ENCODE results near the gene STARD8. TPM values are rescaled to one million over a fixed set of nuclear protein-coding genes. Genes with fewer than 3 reads are reported as not detected.

STARD8 gene
- total RNA-seq, 3 donors from 2014 or later, result 1.2 to 5.5 (median 4.5) TPM

GRCh38 chrX:68631336-68631735 lies 16.1 kb upstream of the STARD8 start:
- Histone ChIP-seq H3K36me3 (ENCODE audit: low read depth) (no peaks in the 10 kb centered on the region), H3K9me3 (no peaks in the 10 kb centered on the region), H3K4me3 (no peak overlapping the region), H3K4me1 (ENCODE audit: low read depth) (no peaks in the 10 kb centered on the region)
- no peak for TF ChIP-seq CTCF (IDR thresholded peaks at IDR 0.05)
- DNase-seq (no peak), ATAC-seq (no peak)
- intact Hi-C loops (cut with DNase I, micrococcal nuclease), result no loop called here

- Histone ChIP-seq H3K9me3 (no peaks in the 10 kb centered on the region), H3K4me3 (no peak overlapping the region), H3K4me1 (ENCODE audit: low read depth) (no peaks in the 10 kb centered on the region), H3K36me3 (ENCODE audit: low read depth) (no peaks in the 10 kb centered on the region)
- no peak for TF ChIP-seq CTCF (IDR thresholded peaks at IDR 0.05)
- intact Hi-C loops (cut with DNase I, micrococcal nuclease), result no loop called here
- ATAC-seq, result no peak
- no peak for DNase-seq
Measured at GRCh38 chrX:68632491-68632890, 15.0 kb upstream of the STARD8 start.

- no peak for ATAC-seq
- no peak for TF ChIP-seq CTCF (IDR thresholded peaks at IDR 0.05)
- Histone ChIP-seq H3K4me3 (no peak overlapping the region), H3K4me1 (ENCODE audit: low read depth) (no peaks in the 10 kb centered on the region), H3K9me3 (no peaks in the 10 kb centered on the region), H3K36me3 (ENCODE audit: low read depth) (no peaks in the 10 kb centered on the region)
- no peak for DNase-seq
- intact Hi-C loops (cut with DNase I, micrococcal nuclease), result no loop called here
Measured at GRCh38 chrX:68633981-68634380, 13.5 kb upstream of the STARD8 start.

DNA sequence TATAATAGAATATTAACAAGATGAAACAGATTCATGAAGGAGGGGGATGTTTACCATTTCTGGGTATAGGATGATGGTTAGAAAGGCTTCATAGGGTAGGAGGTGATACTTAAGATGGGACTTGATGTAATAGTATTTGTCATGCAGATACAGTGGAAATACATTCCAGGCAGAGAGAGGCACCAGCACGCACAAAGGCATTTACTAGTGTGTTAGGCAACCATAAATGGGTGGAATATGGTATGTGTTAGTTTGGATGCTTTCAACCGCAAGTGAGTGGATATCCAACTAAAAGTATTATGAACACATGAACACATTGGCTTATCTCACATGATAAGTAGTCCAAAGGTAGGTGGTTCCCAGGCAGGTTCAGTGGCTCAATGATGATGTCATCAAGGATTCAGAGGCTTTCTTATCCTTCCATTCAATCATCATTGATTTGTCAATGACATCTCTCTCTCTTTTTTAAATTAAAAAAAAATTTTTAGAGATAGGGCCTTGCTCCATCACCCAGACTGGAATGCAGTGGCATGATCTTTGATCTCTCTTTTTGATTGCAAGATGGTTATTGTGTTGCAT lies 12.7 kb upstream of the STARD8 start:
- no peaks in the 10 kb centered on the region for H3K9me3 ChIP-seq
- no peak for TF ChIP-seq CTCF (IDR thresholded peaks at IDR 0.05)
- no peaks in the 10 kb centered on the region for H3K4me1 ChIP-seq (ENCODE audit: low read depth)
- DNase-seq (no peak), ATAC-seq (no peak)
- H3K36me3 ChIP-seq (ENCODE audit: low read depth), result no peaks in the 10 kb centered on the region
- intact Hi-C loops (cut with DNase I, micrococcal nuclease), result no loop called here
- H3K4me3 ChIP-seq, result no peak overlapping the region

DNA sequence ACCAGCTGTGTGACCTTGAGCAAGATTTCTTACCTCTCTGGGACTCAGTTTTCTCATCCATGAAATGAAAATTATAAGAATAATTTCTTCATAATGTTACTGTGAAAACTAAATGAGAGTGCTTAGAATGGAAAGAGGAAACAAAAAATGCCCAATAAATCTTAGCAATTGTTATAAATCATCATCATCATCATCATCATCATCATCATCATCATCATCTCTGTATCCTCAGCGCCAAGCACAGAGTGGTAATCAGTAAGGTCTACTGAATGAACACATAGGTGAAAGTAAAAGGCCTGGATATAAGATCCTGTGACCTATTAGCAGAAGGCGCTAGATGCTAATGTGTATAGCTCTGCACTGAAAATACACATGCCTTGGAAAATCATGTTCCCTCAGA lies 6.8 kb upstream of the STARD8 start:
- no peak for DNase-seq
- no peak for TF ChIP-seq CTCF (IDR thresholded peaks at IDR 0.05)
- H3K4me1 ChIP-seq (ENCODE audit: low read depth), result no peaks in the 10 kb centered on the region
- intact Hi-C loops (cut with DNase I, micrococcal nuclease), result no loop called here
- H3K36me3 ChIP-seq (ENCODE audit: low read depth), result no peaks in the 10 kb centered on the region
- no peak overlapping the region for H3K4me3 ChIP-seq
- ATAC-seq, result no peak
- no peaks in the 10 kb centered on the region for H3K9me3 ChIP-seq

GRCh38 chrX:68644861-68645260 lies 2.6 kb upstream of the STARD8 start:
- Histone ChIP-seq H3K36me3 (ENCODE audit: low read depth) (no peaks in the 10 kb centered on the region), H3K4me1 (ENCODE audit: low read depth) (no peaks in the 10 kb centered on the region), H3K4me3 (no peak overlapping the region), H3K9me3 (no peaks in the 10 kb centered on the region)
- ATAC-seq (no peak), DNase-seq (no peak)
- TF ChIP-seq CTCF (IDR thresholded peaks at IDR 0.05), result no peak
- intact Hi-C loops (cut with DNase I, micrococcal nuclease), result no loop called here
